Measurements from ENCODE around the gene CLECL1.

DNA sequence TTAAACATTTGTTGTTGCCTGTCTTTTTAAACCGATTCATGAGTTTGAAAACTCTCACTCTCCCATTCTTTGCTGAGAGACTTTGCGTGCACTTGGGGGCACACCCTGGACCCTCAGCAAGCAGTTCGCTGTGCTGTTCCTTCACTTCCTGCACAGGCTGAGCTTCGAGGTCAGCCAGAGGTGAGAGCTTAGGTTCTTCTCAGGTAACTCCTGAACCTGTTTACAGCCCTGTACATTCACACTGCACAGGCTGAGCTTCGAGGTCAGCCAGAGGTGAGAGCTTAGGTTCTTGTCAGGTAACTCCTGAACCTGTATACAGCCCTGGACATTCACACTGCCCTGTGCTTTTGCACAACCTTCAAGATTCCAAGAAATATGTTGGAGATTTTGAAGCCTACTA lies 9.8 kb upstream of the CLECL1 start:
- TF ChIP-seq CTCF (conservative IDR thresholded peaks at IDR 0.05; ENCODE audit: low read depth, low read length) (no peak), POLR2A (IDR thresholded peaks at IDR 0.05; ENCODE audit: low read depth, low read length) (no peak), MAZ (IDR thresholded peaks at IDR 0.05; ENCODE audit: borderline replicate concordance, low read depth, low read length) (no peak), ELK1 (IDR thresholded peaks at IDR 0.05; ENCODE audit: borderline replicate concordance, low read depth, low read length) (no peak), CEBPB (IDR thresholded peaks at IDR 0.05; ENCODE audit: low read depth, low read length) (no peak), RAD21 (IDR thresholded peaks at IDR 0.05; ENCODE audit: low read length) (no peak), RCOR1 (IDR thresholded peaks at IDR 0.05; ENCODE audit: insufficient replicate concordance, low read length) (no peak)
